Kidney epithelial cell (primary cell): ENCODE measurements around the gene GRIK1. TPM values are rescaled to one million over a fixed set of nuclear protein-coding genes. Genes with fewer than 3 reads are reported as not detected.

ENCODE experiments used
- DNase-seq: peaks from one replicate; pipeline ENCODE4 v3.0.0-alpha.2; 2010; ENCODE audit warnings: low read depth
- H3K27me3 ChIP-seq: 2 replicates; pipeline ENCODE4 v1.6.0; 2011; ENCODE audit warnings: low read length; ENCODE audit not compliant: control insufficient read depth, insufficient read depth
- H3K36me3 ChIP-seq: 2 replicates; pipeline ENCODE4 v1.5.1; 2011; ENCODE audit warnings: low read length; ENCODE audit not compliant: control insufficient read depth, insufficient read depth
- H3K4me3 ChIP-seq: 2 replicates; pipeline ENCODE4 v1.5.1; 2011; ENCODE audit warnings: low read depth, mild to moderate bottlenecking, control low read depth, low read length
- CTCF ChIP-seq: IDR thresholded peaks from 2 replicates; pipeline ENCODE4 v1.5.1; 2011; ENCODE audit warnings: mild to moderate bottlenecking, moderate library complexity, low read length, control low read depth, inconsistent platforms; ENCODE audit not compliant: insufficient read depth, poor library complexity, severe bottlenecking
- total RNA-seq: library from RNA; depleted of rRNA; stranded (reverse); fragments of >200 nt; gene quantifications from 2 replicates; pipeline ENCODE4 v1.2.3, GENCODE V29; 2015

Gene GRIK1
- total RNA-seq, 1 donor from 2014 or later: not detected

- H3K36me3 ChIP-seq: no peaks in the 10 kb centered on the region
These were observed 65.9 kb downstream of the GRIK1 start for GRCh38 chr21:29873908-29874307.

GRCh38 chr21:29870814-29871213 lies 69.0 kb downstream of the GRIK1 start:
- no peak for DNase-seq
- H3K4me3 ChIP-seq: no peak overlapping the region
- no peaks in the 10 kb centered on the region for H3K36me3 ChIP-seq
- no peak for TF ChIP-seq CTCF
- no peaks in the 10 kb centered on the region for H3K27me3 ChIP-seq

More at GRCh38 chr21:29873908-29874307, 65.9 kb downstream of the GRIK1 start:
- Histone ChIP-seq H3K4me3 (no peak overlapping the region), H3K27me3 (no peaks in the 10 kb centered on the region)
- TF ChIP-seq CTCF: no peak
- DNase-seq: no peak

GRCh38 chr21:29867796-29868195 lies 72.0 kb downstream of the GRIK1 start:
- no peak for DNase-seq
- H3K36me3 ChIP-seq: no peaks in the 10 kb centered on the region
- H3K4me3 ChIP-seq: no peak overlapping the region
- TF ChIP-seq CTCF: no peak
- no peaks in the 10 kb centered on the region for H3K27me3 ChIP-seq

GRCh38 chr21:29860346-29860745 lies 79.5 kb downstream of the GRIK1 start:
- Histone ChIP-seq H3K36me3 (no peaks in the 10 kb centered on the region), H3K4me3 (no peak overlapping the region), H3K27me3 (no peaks in the 10 kb centered on the region)
- DNase-seq: no peak
- no peak for TF ChIP-seq CTCF

GRCh38 chr21:29857150-29857549 lies 82.6 kb downstream of the GRIK1 start:
- H3K27me3 ChIP-seq: no peaks in the 10 kb centered on the region
- H3K4me3 ChIP-seq: no peak overlapping the region
- DNase-seq: no peak
- no peaks in the 10 kb centered on the region for H3K36me3 ChIP-seq
- TF ChIP-seq CTCF: no peak

- no peak for TF ChIP-seq CTCF
- Histone ChIP-seq H3K4me3 (no peak overlapping the region), H3K27me3 (no peaks in the 10 kb centered on the region), H3K36me3 (no peaks in the 10 kb centered on the region)
- no peak for DNase-seq
These were observed 85.0 kb downstream of the GRIK1 start for GRCh38 chr21:29854795-29855194.
